Activated CD4-positive, alpha-beta memory T cell treated with anti-CD3 and anti-CD28 coated beads for 36 hours (primary cell): ENCODE measurements around the gene DOP1A. TPM values are rescaled to one million over a fixed set of nuclear protein-coding genes. Genes with fewer than 3 reads are reported as not detected.
"Not testable (repeated sequence)": the region's sequence is repeated elsewhere in the genome, so short reads cannot be mapped to it uniquely, and the experiment has no call there.

ENCODE experiments used
- CTCF ChIA-PET: fragments of 350-600 bp; sonication (Branson Sonifier 250); formaldehyde crosslinking; loops from one replicate; lab custom pipeline; 2021; ENCODE audit warnings: antibody characterized with exemption, inconsistent platforms; lab: Charles Lee
- POLR2A ChIA-PET: fragments of 350-600 bp; sonication (Branson Sonifier 250); formaldehyde crosslinking; loops from one replicate; lab custom pipeline; 2021; ENCODE audit warnings: antibody characterized with exemption; lab: Charles Lee
- DNase-seq: peaks from one replicate; pipeline ENCODE4 v3.0.0-alpha.2; 2020
- H3K27ac Mint-ChIP-seq: one replicate; pipeline ENCODE4 v1.8.0; 2021; ENCODE audit warnings: mixed read lengths
- H3K27me3 Mint-ChIP-seq: one replicate; pipeline ENCODE4 v1.8.0; 2021; ENCODE audit warnings: mixed read lengths
- H3K36me3 Mint-ChIP-seq: one replicate; pipeline ENCODE4 v1.8.0; 2021; ENCODE audit warnings: mixed read lengths
- H3K4me1 Mint-ChIP-seq: one replicate; pipeline ENCODE4 v1.8.0; 2021; ENCODE audit warnings: low read depth, mixed read lengths
- H3K4me3 Mint-ChIP-seq: one replicate; pipeline ENCODE4 v1.8.0; 2021; ENCODE audit warnings: mild to moderate bottlenecking, mixed read lengths
- H3K9me3 Mint-ChIP-seq: one replicate; pipeline ENCODE4 v1.8.0; 2021; ENCODE audit warnings: mixed read lengths
- intact Hi-C: fragments of 100-400 bp; cut with micrococcal nuclease; formaldehyde crosslinking; loops from one replicate; pipeline ENCODE4 v1.15.1; 2023
- total RNA-seq, 2 experiments: library from RNA; stranded (reverse); gene quantifications; one replicate each; pipeline ENCODE4 v1.2.3, GENCODE V29; 2021

Gene DOP1A
- total RNA-seq, 2 experiments from 2014 or later = 5.9 to 8.8 TPM

DNA sequence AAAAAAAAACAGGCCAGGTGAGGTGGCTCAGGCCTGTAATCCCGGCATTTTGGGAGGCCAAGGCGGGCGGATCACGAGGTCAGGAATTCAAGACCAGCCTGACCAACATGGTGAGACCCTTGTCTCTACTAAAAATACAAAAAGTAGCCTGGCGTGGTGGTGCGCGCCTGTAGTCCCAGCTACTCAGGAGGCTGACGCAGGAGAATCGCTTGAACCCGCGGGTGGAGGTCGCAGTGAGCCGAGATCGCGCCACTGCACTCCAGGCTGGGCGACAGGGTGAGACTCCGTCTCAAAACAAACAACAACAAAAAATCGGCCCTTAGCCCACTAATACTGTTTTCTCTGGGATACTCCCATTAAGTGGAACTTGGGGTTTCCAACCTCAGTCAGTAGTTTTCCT is 124.5 kb downstream of the DOP1A start:
- H3K9me3 Mint-ChIP-seq, H3K27me3 Mint-ChIP-seq, DNase-seq, H3K27ac Mint-ChIP-seq, POLR2A ChIA-PET: not testable (repeated sequence)
- intact Hi-C loops = loop anchor here (5.0 kb wide), 1 partner anchor 1035 kb away; the partner anchor contains the start of gene CEP162
- H3K36me3 Mint-ChIP-seq = peaks cover 16% of the 10 kb centered on the region
- peak overlapping the region; percentile 95 for H3K4me3 Mint-ChIP-seq
- CTCF ChIA-PET = interaction anchor here (1.0 to 1.1 kb wide), 2 partner anchors 23 to 125 kb away, joined by 3 read pairs; partner anchors contain the start of gene DOP1A
- peaks cover 44% of the 10 kb centered on the region for H3K4me1 Mint-ChIP-seq

DNA sequence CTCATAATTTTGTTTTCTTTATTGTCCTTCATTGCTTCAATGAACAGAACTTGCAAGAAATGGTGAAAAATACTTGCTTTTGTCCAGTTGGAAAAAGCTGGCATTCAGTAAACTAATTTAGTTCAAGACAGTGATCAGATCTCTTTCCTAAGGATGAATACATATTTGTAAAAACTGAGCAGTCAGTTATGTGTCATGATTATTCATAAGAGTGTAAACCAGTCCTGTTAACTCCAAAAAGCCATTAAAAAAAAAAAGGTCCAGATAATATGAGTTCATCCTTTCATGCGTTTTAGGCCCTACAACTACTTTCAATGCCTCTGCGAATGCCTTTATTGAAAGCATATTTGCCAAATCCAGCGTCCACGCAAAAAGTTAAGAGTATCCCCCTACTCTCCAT is 125.0 kb downstream of the DOP1A start:
- H3K4me1 Mint-ChIP-seq = peaks cover 44% of the 10 kb centered on the region
- H3K9me3 Mint-ChIP-seq = no peaks in the 10 kb centered on the region
- DNase-seq = no peak
- CTCF ChIA-PET = interaction anchor here (1.0 kb wide), 1 partner anchor 22 kb away, joined by 3 read pairs; no protein-coding TSS in a partner anchor
- peaks cover 18% of the 10 kb centered on the region for H3K36me3 Mint-ChIP-seq
- POLR2A ChIA-PET = interaction anchor here (1.1 kb wide), 1 partner anchor 127 kb away, joined by 4 read pairs; the partner anchor contains the start of gene UBE3D
- peak overlapping the region; percentile 95 for H3K4me3 Mint-ChIP-seq
- intact Hi-C loops = loop anchor here (5.0 kb wide), 1 partner anchor 1035 kb away; the partner anchor contains the start of gene CEP162
- no peaks in the 10 kb centered on the region for H3K27me3 Mint-ChIP-seq
- peak overlapping the region; percentile 79 for H3K27ac Mint-ChIP-seq

DNA sequence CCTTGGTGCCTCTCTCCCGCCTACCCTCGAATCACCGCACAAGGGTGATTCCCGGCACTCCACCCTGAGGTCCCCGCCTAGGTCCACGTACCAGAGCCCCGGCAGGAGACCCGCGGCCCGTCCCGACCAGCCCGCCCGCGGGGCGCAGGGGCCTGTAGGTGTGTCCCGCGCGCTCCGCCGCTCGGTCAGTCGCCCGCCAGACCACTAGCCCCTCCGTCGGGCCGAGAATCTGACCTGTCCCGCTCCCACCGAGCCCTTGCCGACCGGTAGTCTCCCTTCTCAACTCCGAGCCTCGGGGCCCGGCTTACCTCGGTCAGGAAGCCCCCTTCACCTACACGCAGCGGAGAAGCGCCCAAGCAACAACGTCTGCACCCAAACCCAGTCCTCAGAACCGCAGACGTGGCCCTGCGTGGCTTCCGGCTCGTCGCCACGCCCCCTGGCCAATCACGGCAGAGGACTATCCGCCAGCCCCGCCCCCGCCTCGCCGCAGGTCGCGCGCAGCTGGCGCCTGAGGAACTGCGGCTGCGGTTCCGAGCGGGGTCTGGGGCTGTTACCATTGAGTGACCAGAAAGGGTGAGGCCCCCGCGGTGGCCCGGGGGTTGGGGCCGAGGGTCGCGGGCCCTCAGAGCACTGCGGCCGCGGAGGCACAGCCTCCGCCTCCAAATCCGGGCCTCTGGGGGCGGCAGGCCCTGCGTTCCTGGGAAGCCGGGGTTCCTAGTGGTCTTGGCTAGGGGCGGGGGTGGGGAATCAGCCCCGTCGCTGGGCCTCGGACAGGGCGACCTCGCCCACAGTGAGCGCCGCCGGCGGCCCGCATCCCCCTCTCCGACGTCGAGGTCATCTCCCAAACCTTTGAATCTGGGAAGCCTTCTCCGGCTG is 125.6 kb downstream of the DOP1A start, which contains the start of the genes PGM3 and RWDD2A:
PGM3 (minus strand) TSS at position 395 of the 876 bp plus-strand sequence. CDS start 2,253 bp downstream, outside the sequence.
RWDD2A (plus strand) TSS at position 487 of the 876 bp plus-strand sequence. CDS start 1,095 bp downstream, outside the sequence.
- H3K27ac Mint-ChIP-seq = peak within 1 kb of the TSS; percentile 92
- H3K4me3 Mint-ChIP-seq = peak within 1 kb of the TSS; percentile 95
- intact Hi-C loops = loop anchor here (1.0 to 5.0 kb wide), 4 partner anchors 22 to 1034 kb away; partner anchors contain the start of genes CEP162, DOP1A and IBTK
- no peaks in the 10 kb centered on the region for H3K9me3 Mint-ChIP-seq
- H3K4me1 Mint-ChIP-seq = peaks cover 44% of the 10 kb centered on the region
- no peaks in the 10 kb centered on the region for H3K27me3 Mint-ChIP-seq
- H3K36me3 Mint-ChIP-seq = peaks cover 18% of the 10 kb centered on the region
- ChIA-PET CTCF (interaction anchor here (1.0 to 3.5 kb wide), 3 partner anchors 22 to 343 kb away, joined by 3 to 31 read pairs (median 6); partner anchors contain the start of genes DOP1A and UBE3D), POLR2A (interaction anchor here (0.6 to 1.1 kb wide), 3 partner anchors 123 to 128 kb away, joined by 4 to 7 read pairs (median 5); partner anchors contain the start of genes DOP1A and UBE3D)
- DNase-seq = peak; percentile 93

DNA sequence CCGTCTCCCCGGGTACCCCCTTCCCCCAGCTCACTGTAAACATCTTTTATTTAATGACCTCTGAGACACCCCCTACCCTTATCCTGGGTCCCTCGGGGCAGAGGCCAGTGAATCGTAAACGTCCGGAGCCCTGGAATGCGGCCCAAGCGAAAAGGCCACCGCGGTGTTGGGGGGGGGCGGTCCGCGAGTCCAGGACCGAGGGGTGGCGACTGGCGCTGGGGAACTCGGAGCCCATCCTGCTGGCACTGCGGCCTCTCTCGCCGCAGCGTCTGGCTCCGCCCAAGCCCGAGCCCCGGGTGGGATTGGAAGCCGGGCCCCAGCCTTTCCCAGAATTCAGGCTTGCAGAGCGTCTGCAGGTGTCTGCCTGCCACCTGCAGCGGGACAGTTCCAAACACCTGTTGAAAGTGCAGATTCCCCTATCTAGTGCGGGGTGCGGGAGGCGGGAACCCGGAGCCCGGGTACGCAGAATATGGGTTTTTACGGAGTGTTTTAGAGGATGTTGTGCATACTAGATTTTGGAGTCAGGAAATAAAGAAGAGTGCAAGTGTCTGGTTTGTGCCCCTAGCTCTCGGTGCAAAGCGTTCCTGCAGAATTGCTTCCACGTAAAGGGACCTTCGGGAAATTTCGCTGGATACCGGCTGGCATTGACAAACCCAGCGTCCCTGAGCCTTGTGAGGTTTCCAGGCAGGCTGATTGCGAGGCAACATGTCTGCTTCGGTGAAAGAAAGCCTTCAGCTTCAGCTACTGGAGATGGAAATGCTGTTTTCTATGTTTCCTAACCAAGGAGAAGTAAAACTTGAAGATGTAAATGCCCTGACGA is 126.5 kb downstream of the DOP1A start:
- Mint-ChIP-seq H3K36me3 (peaks cover 18% of the 10 kb centered on the region), H3K27me3 (no peaks in the 10 kb centered on the region), H3K4me3 (peak overlapping the region; percentile 95), H3K4me1 (peaks cover 39% of the 10 kb centered on the region), H3K27ac (no peak overlapping the region), H3K9me3 (no peaks in the 10 kb centered on the region)
- ChIA-PET CTCF (interaction anchor here (0.9 to 3.5 kb wide), 3 partner anchors 21 to 342 kb away, joined by 4 to 31 read pairs (median 6); partner anchors contain the start of genes DOP1A and UBE3D), POLR2A (interaction anchor here (0.9 to 1.1 kb wide), 2 partner anchors 127 to 128 kb away, joined by 4 to 5 read pairs; partner anchors contain the start of genes DOP1A and UBE3D)
- intact Hi-C loops = loop anchor here (1.0 to 5.0 kb wide), 4 partner anchors 21 to 1033 kb away; partner anchors contain the start of genes CEP162, DOP1A and IBTK
- peak; percentile 27 for DNase-seq

DNA sequence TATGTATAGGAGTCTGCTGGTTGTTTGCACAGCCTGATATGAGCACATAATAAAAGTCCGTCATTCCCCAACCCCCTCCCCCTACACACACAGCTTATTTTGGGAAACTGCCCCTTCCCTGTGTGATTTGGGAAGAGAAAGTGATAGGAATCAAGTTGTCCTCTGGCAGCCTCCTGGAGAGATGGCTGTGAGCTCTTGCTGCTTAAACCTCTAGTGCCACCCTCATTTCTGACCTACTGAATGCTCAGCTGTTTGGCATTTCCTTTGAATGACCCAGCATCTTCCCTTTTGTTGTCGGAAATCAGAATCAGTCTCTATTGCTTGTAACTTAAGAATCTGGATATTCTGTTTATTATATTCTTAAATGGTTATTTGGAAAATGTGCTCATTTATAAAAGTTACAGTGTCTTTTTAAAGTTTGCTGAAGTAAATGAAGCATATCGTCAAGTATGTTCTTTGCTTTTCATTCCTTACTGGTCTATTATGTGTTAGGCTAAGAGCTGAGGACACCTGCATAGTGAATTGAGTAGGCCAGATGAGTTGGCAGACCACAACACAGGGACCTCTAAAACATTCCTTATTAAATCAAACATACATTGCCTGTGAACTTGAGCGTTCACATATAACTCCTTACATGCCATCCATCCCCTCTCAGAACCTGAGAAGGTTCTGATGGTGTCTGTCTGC is 131.2 kb downstream of the DOP1A start:
- Mint-ChIP-seq H3K27ac (no peak overlapping the region), H3K27me3 (no peaks in the 10 kb centered on the region), H3K4me3 (no peak overlapping the region), H3K9me3 (no peaks in the 10 kb centered on the region), H3K36me3 (peaks cover 7% of the 10 kb centered on the region), H3K4me1 (peaks cover 14% of the 10 kb centered on the region)
- intact Hi-C loops = no loop called here
- ChIA-PET POLR2A (no interaction called here), CTCF (interaction anchor here (0.9 to 2.8 kb wide), 3 partner anchors 16 to 132 kb away, joined by 4 to 13 read pairs (median 5); partner anchors contain the start of genes DOP1A and UBE3D)
- DNase-seq = no peak

DNA sequence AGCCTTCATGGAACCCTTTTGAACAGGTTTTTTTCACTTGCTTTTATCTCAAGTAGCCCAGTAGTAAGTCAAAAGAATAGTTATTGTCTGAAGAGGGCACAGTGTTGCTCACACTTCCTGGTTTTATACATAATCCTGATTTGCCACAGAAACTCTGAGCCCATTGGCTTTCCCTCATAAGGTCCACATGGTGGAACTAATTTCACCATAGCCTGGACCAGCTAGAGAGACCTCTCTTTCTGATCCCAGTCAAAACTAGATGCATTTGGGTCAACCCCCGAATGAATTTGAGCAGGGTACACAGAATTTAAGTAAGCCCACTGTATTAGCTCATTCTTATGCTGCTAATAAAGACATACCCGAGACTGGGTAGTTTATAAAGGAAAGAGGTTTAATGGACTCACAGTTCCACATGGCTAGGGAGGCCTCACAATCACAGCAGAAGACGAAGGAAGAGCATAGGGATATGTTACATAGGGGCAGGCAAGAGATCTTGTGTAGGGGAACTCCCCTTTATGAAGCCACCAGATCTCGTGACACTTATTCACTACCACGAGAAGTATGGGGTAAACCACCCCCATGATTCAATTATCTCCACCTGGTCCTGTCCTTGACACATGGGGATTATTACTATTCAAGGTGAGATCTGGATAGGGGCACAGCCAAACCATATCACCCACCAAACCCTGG is 131.8 kb downstream of the DOP1A start:
- no peak for DNase-seq
- Mint-ChIP-seq H3K36me3 (peaks cover 7% of the 10 kb centered on the region), H3K4me3 (no peak overlapping the region), H3K9me3 (no peaks in the 10 kb centered on the region), H3K27ac (no peak overlapping the region), H3K4me1 (peaks cover 10% of the 10 kb centered on the region), H3K27me3 (no peaks in the 10 kb centered on the region)
- CTCF ChIA-PET = interaction anchor here (1.8 to 2.8 kb wide), 3 partner anchors 23 to 133 kb away, joined by 7 to 13 read pairs (median 8); partner anchors contain the start of genes DOP1A and UBE3D
- intact Hi-C loops = no loop called here
- POLR2A ChIA-PET = no interaction called here

DNA sequence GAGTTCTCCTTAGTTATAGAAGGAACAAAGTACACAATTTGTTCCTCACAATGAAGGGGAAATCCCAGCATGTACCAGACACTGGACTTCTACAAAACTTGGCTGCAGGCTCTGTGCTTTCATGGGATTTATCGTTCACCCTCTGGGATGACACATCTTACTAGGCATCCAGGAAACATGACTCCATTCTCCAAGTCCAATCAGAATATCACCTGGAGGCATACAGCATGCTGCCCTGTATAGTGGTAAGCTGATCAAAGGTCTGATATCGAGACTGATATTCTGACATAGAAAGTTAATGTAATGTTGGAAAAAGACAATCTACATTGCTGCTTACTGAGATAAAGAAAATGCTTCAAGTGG is 132.4 kb downstream of the DOP1A start:
- peaks cover 7% of the 10 kb centered on the region for H3K36me3 Mint-ChIP-seq
- intact Hi-C loops = no loop called here

DNA sequence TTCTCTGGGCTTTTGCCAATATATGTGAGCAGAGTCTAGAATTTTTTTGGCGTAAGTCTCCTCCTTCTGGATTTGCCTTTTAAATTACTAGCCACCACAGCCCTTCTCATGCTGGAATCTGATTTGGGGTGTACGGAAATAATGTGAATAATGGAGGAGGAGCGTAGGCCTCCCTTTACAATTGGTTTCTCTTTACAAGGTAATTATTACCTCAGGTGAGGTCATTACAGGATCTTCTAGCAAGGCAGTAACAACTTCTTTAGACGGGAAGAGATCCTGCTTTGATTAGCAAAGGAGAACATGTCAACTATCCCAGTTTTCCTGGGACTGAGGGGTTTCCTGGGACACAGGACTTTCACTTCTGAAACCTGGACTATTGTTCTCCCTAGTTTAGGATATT is 134.6 kb downstream of the DOP1A start:
- H3K4me1 Mint-ChIP-seq = no peaks in the 10 kb centered on the region
- no peak for DNase-seq
- intact Hi-C loops = no loop called here
- POLR2A ChIA-PET = no interaction called here
- peaks cover 2% of the 10 kb centered on the region for H3K36me3 Mint-ChIP-seq
- H3K9me3 Mint-ChIP-seq = no peaks in the 10 kb centered on the region
- no peak overlapping the region for H3K27ac Mint-ChIP-seq
- CTCF ChIA-PET = no interaction called here
- H3K4me3 Mint-ChIP-seq = no peak overlapping the region
- peaks cover 8% of the 10 kb centered on the region for H3K27me3 Mint-ChIP-seq

More for the DNA sequence above, 132.4 kb downstream of the DOP1A start:
- Mint-ChIP-seq H3K9me3 (no peaks in the 10 kb centered on the region), H3K27ac (no peak overlapping the region), H3K4me1 (peaks cover 6% of the 10 kb centered on the region), H3K4me3 (no peak overlapping the region), H3K27me3 (no peaks in the 10 kb centered on the region)
- CTCF ChIA-PET = interaction anchor here (1.4 to 1.9 kb wide), 3 partner anchors 16 to 133 kb away, joined by 4 to 8 read pairs (median 7); partner anchors contain the start of genes DOP1A and UBE3D
- POLR2A ChIA-PET = no interaction called here
- DNase-seq = no peak

DNA sequence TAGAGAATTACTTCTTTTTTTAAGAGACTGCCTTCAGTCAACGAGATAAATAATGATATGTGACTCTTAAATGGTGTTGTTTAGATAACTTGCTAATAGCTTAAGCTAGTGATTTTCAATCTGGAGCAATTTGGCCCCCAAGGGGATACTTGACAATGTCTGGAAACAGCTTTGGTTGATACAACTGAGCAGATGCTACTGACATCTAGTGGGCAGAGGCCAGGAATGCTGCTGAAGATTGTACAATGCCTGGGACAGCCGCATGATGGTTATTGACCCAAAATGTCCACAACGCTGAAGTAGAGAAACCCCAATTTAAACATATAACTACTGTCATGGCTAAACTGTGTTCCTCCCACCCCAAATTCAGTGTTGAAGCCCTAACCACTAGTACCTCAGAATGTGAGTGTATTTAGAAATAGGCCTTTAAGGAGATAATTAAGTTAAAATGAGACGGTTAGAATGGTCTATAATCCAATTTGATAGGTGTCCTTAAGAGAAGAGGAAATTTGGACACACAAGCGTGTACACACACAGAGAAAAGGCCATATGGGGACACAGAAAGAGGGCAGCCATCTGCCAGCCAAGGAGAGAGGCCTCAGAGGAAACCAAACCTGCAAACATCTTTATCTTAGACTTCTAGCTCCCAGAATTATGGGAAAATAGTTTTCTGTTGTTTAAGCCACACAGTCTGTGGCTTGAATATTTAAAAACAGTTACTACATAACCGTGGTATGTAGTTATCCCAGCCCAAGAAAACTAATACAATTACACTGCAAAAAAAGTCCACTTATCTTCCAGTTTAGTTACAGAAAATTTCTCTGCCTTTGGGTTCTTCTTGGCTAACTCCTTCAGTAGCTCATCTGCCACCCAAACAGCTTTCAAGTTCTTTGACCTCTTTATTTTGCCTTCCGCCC is 147.9 kb downstream of the DOP1A start:
- Mint-ChIP-seq H3K4me3 (no peak overlapping the region), H3K27ac (no peak overlapping the region), H3K27me3 (peaks cover 5% of the 10 kb centered on the region), H3K9me3 (no peaks in the 10 kb centered on the region), H3K36me3 (no peaks in the 10 kb centered on the region), H3K4me1 (no peaks in the 10 kb centered on the region)
- CTCF ChIA-PET = interaction anchor here (0.6 to 10.9 kb wide), 19 partner anchors 9 to 969 kb away, joined by 3 to 167 read pairs (median 4); partner anchors contain the start of genes DOP1A, PRSS35 and UBE3D
- POLR2A ChIA-PET = no interaction called here
- peak; percentile 70 for DNase-seq
- intact Hi-C loops = loop anchor here (1.0 to 2.0 kb wide), 3 partner anchors 22 to 945 kb away; partner anchors contain the start of genes DOP1A, PGM3 and RWDD2A
